ENCODE results near the gene CDH4.
"Not testable (repeated sequence)": the region's sequence is repeated elsewhere in the genome, so short reads cannot be mapped to it uniquely, and the experiment has no call there.

The CDH4 gene

DNA sequence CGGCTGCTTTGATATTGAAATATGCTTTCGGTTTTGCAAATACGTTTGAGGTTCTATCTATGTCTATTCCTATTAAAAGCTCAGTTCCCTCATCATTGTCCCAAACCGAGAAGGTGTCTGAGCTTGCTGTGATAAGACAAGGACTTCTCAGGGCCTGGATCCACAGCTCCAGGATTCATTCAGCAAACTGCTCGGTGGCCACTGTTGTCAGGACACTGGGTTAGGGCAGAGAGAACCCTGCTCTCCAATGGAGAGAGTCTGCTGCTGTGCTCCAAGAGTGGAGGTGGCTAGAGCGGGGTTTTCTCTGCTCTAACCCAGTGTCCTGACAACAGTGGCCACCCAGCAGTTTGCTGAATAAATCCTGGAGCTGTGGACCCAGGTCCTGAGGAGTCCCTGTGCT is 198.5 kb downstream of the CDH4 start:
- no peaks in the 10 kb centered on the region for H3K27me3 ChIP-seq (ENCODE audit: control insufficient read depth in 1 of 2, insufficient read depth in 2 of 2, low read length in 2 of 2)
- H3K36me3 ChIP-seq (ENCODE audit: control insufficient read depth in 1 of 2, insufficient read depth in 2 of 2, low read length in 2 of 2) = no peaks in the 10 kb centered on the region
- H3K9me3 ChIP-seq (ENCODE audit: control insufficient read depth in 1 of 2, low read length in 2 of 2) = no peaks in the 10 kb centered on the region
- no peak overlapping the region for H3K4me3 ChIP-seq (ENCODE audit: low read depth in 1 of 2, low read length in 2 of 2)
- no peaks in the 10 kb centered on the region for H3K4me1 ChIP-seq (ENCODE audit: control insufficient read depth in 1 of 2, insufficient read depth in 2 of 2, low read length in 2 of 2)
- no peak overlapping the region for H3K27ac ChIP-seq (ENCODE audit: low read depth, low read length)
- H3K9ac ChIP-seq (ENCODE audit: low read depth in 1 of 2, low read length in 2 of 2) = no peak overlapping the region

DNA sequence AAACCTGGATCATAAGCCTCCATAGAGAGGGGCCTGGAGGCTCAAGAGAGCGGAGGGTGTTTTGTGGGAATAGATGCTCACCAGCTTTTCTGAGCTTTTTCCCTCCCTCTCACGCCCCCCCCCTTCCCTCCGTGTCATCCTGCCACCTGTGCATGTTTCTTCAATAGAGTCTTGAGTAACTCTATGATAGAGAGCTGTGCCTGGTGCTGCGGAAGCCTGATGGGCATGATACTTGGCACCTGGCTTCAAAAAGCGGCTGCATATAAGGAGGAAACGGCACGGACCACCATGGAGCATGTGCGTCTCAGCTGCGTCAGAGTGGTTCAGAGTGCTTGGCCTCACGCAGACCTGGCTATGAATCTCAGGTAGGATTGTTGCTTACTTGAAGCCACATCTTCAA is 198.9 kb downstream of the CDH4 start:
- no peaks in the 10 kb centered on the region for H3K27me3 ChIP-seq (ENCODE audit: control insufficient read depth in 1 of 2, insufficient read depth in 2 of 2, low read length in 2 of 2)
- H3K4me3 ChIP-seq (ENCODE audit: low read depth in 1 of 2, low read length in 2 of 2) = no peak overlapping the region
- H3K4me1 ChIP-seq (ENCODE audit: control insufficient read depth in 1 of 2, insufficient read depth in 2 of 2, low read length in 2 of 2) = no peaks in the 10 kb centered on the region

DNA sequence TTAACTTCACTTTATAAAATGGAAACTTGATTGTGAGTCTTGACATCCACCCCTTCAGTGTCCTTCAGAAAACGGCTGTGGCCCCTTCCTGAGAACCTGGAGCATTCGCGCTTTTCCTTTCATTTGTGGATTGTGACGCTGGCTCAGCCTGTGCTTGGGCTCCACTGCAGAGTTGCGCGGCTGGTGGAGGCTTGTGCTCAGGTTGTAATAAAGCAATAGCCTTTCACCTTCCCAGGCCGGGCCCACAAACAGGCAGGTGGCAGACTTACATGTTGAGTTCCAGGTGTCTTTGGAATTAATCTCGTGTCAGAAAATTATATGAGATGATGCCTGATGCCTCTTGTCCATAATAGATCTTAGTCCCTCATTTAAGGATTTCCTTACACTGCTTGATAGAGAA is 199.9 kb downstream of the CDH4 start:
- no peaks in the 10 kb centered on the region for H3K36me3 ChIP-seq (ENCODE audit: control insufficient read depth in 1 of 2, insufficient read depth in 2 of 2, low read length in 2 of 2)
- H3K9me3 ChIP-seq (ENCODE audit: control insufficient read depth in 1 of 2, low read length in 2 of 2) = no peaks in the 10 kb centered on the region
- no peak overlapping the region for H3K4me3 ChIP-seq (ENCODE audit: low read depth in 1 of 2, low read length in 2 of 2)
- no peak overlapping the region for H3K27ac ChIP-seq (ENCODE audit: low read depth, low read length)
- no peaks in the 10 kb centered on the region for H3K27me3 ChIP-seq (ENCODE audit: control insufficient read depth in 1 of 2, insufficient read depth in 2 of 2, low read length in 2 of 2)
- no peaks in the 10 kb centered on the region for H3K4me1 ChIP-seq (ENCODE audit: control insufficient read depth in 1 of 2, insufficient read depth in 2 of 2, low read length in 2 of 2)
- no peak overlapping the region for H3K9ac ChIP-seq (ENCODE audit: low read depth in 1 of 2, low read length in 2 of 2)

More for the DNA sequence above, 198.9 kb downstream of the CDH4 start:
- Histone ChIP-seq H3K27ac (ENCODE audit: low read depth, low read length) (no peak overlapping the region), H3K9me3 (ENCODE audit: control insufficient read depth in 1 of 2, low read length in 2 of 2) (no peaks in the 10 kb centered on the region), H3K9ac (ENCODE audit: low read depth in 1 of 2, low read length in 2 of 2) (no peak overlapping the region), H3K36me3 (ENCODE audit: control insufficient read depth in 1 of 2, insufficient read depth in 2 of 2, low read length in 2 of 2) (no peaks in the 10 kb centered on the region)

DNA sequence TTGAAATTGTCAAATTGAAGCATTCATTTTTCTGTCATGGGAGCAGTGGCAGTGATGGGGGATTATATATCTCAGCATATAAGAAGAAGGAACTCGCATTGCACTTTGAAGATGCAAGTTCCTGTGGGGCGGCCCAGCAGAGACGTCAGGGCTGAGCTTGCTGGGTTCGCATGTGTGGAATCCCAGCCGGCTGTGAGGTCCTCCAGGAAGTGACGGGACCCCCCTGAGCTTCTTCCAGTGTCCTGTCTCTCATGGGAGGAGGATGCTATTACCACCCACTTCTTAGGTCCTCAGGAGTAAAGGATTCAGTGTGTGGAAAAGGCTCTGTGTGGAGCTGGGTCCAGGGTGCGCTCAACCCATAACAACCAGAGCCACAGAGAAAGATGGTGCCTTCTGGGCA is 201.2 kb downstream of the CDH4 start:
- no peaks in the 10 kb centered on the region for H3K27me3 ChIP-seq (ENCODE audit: control insufficient read depth in 1 of 2, insufficient read depth in 2 of 2, low read length in 2 of 2)

DNA sequence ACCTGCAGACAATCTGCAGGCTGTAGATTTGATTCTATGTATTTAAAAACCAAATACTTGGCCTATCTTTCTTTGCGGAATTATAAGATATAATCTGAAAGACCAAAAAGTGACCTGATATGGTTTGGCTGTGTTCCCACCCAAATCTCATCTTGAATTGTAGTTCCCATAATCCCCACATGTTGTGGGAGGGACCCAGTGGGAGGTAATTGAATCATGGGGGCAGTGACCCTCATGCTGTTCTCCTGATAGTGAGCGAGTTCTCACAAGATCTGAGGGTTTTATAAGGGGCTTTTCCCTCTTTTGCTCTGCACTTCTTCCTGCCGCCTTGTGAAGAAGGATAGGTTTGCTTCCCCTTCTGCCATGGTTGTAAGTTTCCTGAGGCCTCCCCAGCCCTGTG is 201.6 kb downstream of the CDH4 start:
- not testable (repeated sequence) for H3K9me3 ChIP-seq (ENCODE audit: control insufficient read depth in 1 of 2, low read length in 2 of 2); H3K27me3 ChIP-seq (ENCODE audit: control insufficient read depth in 1 of 2, insufficient read depth in 2 of 2, low read length in 2 of 2)

More for the DNA sequence above, 201.2 kb downstream of the CDH4 start:
- Histone ChIP-seq H3K36me3 (ENCODE audit: control insufficient read depth in 1 of 2, insufficient read depth in 2 of 2, low read length in 2 of 2) (no peaks in the 10 kb centered on the region), H3K27ac (ENCODE audit: low read depth, low read length) (no peak overlapping the region), H3K9me3 (ENCODE audit: control insufficient read depth in 1 of 2, low read length in 2 of 2) (peaks cover 3% of the 10 kb centered on the region in 2 donors), H3K4me3 (ENCODE audit: low read depth in 1 of 2, low read length in 2 of 2) (no peak overlapping the region), H3K9ac (ENCODE audit: low read depth in 1 of 2, low read length in 2 of 2) (no peak overlapping the region), H3K4me1 (ENCODE audit: control insufficient read depth in 1 of 2, insufficient read depth in 2 of 2, low read length in 2 of 2) (no peaks in the 10 kb centered on the region)

DNA sequence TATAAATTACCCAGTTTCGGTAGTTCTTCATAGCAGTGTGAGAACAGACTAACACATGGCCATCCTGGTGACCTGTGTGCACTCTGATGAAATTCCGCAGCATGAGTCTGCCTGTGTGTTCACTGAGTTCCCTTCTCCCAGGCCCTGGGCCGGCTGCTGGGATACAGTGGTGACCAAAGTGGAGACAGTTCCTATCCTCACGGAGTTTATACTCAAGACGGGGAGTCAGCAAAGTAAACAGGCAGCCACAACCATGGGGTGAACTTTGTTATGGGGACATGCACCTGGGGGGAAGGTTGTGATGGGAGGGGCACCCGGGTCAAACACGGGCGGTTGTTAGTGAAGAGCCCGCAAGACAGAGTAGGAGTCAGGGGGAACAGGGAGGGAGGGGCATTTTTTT is 202.0 kb downstream of the CDH4 start:
- H3K27me3 ChIP-seq (ENCODE audit: control insufficient read depth in 1 of 2, insufficient read depth in 2 of 2, low read length in 2 of 2) = no peaks in the 10 kb centered on the region
- no peaks in the 10 kb centered on the region for H3K36me3 ChIP-seq (ENCODE audit: control insufficient read depth in 1 of 2, insufficient read depth in 2 of 2, low read length in 2 of 2)
- H3K9me3 ChIP-seq (ENCODE audit: control insufficient read depth in 1 of 2, low read length in 2 of 2) = peaks cover 3 to 8% of the 10 kb centered on the region in 2 donors
- no peaks in the 10 kb centered on the region for H3K4me1 ChIP-seq (ENCODE audit: control insufficient read depth in 1 of 2, insufficient read depth in 2 of 2, low read length in 2 of 2)
- H3K4me3 ChIP-seq (ENCODE audit: low read depth in 1 of 2, low read length in 2 of 2) = no peak overlapping the region
- no peak overlapping the region for H3K27ac ChIP-seq (ENCODE audit: low read depth, low read length)
- H3K9ac ChIP-seq (ENCODE audit: low read depth in 1 of 2, low read length in 2 of 2) = no peak overlapping the region

More for the DNA sequence above, 201.6 kb downstream of the CDH4 start:
- not testable (repeated sequence) for H3K36me3 ChIP-seq (ENCODE audit: control insufficient read depth in 1 of 2, insufficient read depth in 2 of 2, low read length in 2 of 2); H3K9ac ChIP-seq (ENCODE audit: low read depth in 1 of 2, low read length in 2 of 2); H3K4me1 ChIP-seq (ENCODE audit: control insufficient read depth in 1 of 2, insufficient read depth in 2 of 2, low read length in 2 of 2); H3K27ac ChIP-seq (ENCODE audit: low read depth, low read length); H3K4me3 ChIP-seq (ENCODE audit: low read depth in 1 of 2, low read length in 2 of 2)

DNA sequence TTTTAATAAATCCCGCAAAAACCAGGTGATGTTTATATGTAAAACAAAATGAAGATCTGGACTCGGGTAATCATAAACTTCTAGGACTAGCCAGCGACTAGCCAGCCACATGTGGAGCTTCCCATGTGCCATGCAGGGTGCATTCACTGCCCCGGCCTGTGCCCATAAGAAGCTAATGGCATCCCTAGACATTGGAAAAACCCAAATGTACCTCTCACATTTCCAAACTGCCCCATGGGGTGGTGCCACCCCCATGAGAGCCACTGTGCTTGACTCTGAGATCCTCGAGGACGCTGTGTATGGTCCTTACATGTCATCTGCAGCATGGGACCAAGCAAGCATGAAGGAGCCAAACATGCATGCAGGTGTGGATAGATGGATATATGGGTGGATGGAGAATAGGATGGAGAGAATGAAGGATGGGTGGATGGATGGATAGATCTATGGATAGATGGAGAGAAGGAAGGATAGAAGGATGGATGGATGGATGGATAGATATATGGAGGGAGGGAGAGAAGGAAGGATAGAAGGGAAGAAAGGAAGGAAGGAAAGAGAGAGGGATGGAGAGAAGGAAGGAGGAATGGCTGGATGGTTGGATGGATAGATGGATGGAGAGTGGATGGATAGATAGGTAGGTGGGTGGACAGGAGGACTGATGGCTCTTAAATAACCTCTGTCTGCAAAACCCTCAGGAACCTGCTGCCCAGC is 203.6 kb downstream of the CDH4 start:
- no peak overlapping the region for H3K4me3 ChIP-seq (ENCODE audit: low read depth in 1 of 2, low read length in 2 of 2)
- H3K36me3 ChIP-seq (ENCODE audit: control insufficient read depth in 1 of 2, insufficient read depth in 2 of 2, low read length in 2 of 2) = no peaks in the 10 kb centered on the region
- H3K9me3 ChIP-seq (ENCODE audit: control insufficient read depth in 1 of 2, low read length in 2 of 2) = peaks cover 3 to 8% of the 10 kb centered on the region in 2 donors
- H3K27me3 ChIP-seq (ENCODE audit: control insufficient read depth in 1 of 2, insufficient read depth in 2 of 2, low read length in 2 of 2) = no peaks in the 10 kb centered on the region
- H3K9ac ChIP-seq (ENCODE audit: low read depth in 1 of 2, low read length in 2 of 2) = no peak overlapping the region
- no peaks in the 10 kb centered on the region for H3K4me1 ChIP-seq (ENCODE audit: control insufficient read depth in 1 of 2, insufficient read depth in 2 of 2, low read length in 2 of 2)
- H3K27ac ChIP-seq (ENCODE audit: low read depth, low read length) = no peak overlapping the region

DNA sequence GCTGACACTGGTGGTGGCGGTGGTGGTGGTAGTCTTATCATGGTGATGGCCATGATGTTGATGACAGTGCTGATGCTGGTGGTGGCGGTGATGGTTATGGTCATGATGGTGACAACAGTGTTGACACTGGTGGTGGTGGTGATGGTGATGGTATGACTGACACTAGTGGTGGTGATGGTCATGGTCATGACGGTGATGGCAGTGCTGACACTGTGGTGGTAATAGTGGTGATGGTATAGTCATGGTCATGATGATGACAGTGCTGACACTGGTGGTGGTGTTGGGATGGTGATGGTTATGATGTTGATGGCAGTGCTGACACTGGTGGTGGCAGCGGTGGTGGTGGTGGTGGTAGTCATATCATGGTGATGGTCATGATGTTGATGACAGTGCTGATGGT is 205.7 kb downstream of the CDH4 start:
- H3K4me1 ChIP-seq (ENCODE audit: control insufficient read depth in 1 of 2, insufficient read depth in 2 of 2, low read length in 2 of 2) = no peaks in the 10 kb centered on the region

DNA sequence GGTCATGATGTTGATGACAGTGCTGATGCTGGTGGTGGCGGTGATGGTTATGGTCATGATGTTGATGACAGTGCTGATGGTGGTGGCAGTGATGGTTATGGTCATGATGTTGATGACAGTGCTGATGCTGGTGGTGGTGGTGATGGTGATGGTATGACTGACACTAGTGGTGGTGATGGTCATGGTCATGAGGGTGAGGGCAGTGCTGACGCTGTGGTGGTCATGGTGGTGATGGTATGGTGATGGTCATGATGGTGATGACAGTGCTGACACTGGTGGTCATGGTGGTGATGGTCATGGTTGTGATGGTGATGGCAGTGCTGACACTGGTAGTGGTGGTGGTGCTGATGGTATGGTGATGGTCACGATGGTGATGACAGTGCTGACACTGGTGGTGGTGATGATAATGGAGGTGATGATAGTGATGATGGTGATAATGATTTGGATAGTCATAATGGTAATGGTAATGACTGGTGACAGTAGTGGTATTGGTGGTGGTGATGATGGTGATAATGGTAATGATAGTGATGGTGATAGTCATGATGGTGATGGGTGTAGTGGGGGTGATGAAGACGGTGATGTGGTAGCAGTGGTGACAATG is 206.2 kb downstream of the CDH4 start:
- Histone ChIP-seq H3K4me3 (ENCODE audit: low read depth in 1 of 2, low read length in 2 of 2) (no peak overlapping the region), H3K4me1 (ENCODE audit: control insufficient read depth in 1 of 2, insufficient read depth in 2 of 2, low read length in 2 of 2) (no peaks in the 10 kb centered on the region), H3K9me3 (ENCODE audit: control insufficient read depth in 1 of 2, low read length in 2 of 2) (peaks cover 3 to 14% of the 10 kb centered on the region in 2 donors), H3K27ac (ENCODE audit: low read depth, low read length) (no peak overlapping the region), H3K36me3 (ENCODE audit: control insufficient read depth in 1 of 2, insufficient read depth in 2 of 2, low read length in 2 of 2) (no peaks in the 10 kb centered on the region), H3K9ac (ENCODE audit: low read depth in 1 of 2, low read length in 2 of 2) (no peak overlapping the region), H3K27me3 (ENCODE audit: control insufficient read depth in 1 of 2, insufficient read depth in 2 of 2, low read length in 2 of 2) (no peaks in the 10 kb centered on the region)

More for the DNA sequence above, 205.7 kb downstream of the CDH4 start:
- Histone ChIP-seq H3K4me3 (ENCODE audit: low read depth in 1 of 2, low read length in 2 of 2) (no peak overlapping the region), H3K27ac (ENCODE audit: low read depth, low read length) (no peak overlapping the region), H3K9ac (ENCODE audit: low read depth in 1 of 2, low read length in 2 of 2) (no peak overlapping the region), H3K9me3 (ENCODE audit: control insufficient read depth in 1 of 2, low read length in 2 of 2) (peaks cover 3 to 12% of the 10 kb centered on the region in 2 donors), H3K27me3 (ENCODE audit: control insufficient read depth in 1 of 2, insufficient read depth in 2 of 2, low read length in 2 of 2) (no peaks in the 10 kb centered on the region), H3K36me3 (ENCODE audit: control insufficient read depth in 1 of 2, insufficient read depth in 2 of 2, low read length in 2 of 2) (no peaks in the 10 kb centered on the region)

DNA sequence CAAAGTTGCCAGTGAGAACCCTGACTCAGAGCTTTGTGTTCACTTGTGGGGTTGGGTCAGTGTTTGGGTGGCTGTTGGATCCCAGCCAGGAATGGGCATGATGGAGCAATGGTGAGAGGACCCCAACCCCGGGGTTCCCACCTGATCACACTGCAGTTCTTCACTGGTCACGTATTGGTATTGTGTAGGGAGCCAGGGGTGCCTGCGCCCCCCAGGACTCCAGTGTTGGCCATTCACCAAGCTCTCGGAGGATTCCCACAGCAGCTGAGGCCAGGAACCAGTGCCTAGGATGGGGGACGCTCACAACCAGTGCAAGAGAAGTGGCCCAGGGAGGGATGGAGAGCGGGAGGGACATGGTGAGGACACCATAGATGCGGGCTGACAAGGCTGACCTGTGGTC is 207.2 kb downstream of the CDH4 start:
- Histone ChIP-seq H3K9me3 (ENCODE audit: control insufficient read depth in 1 of 2, low read length in 2 of 2) (peaks cover 3 to 14% of the 10 kb centered on the region in 2 donors), H3K27ac (ENCODE audit: low read depth, low read length) (no peak overlapping the region), H3K4me1 (ENCODE audit: control insufficient read depth in 1 of 2, insufficient read depth in 2 of 2, low read length in 2 of 2) (no peaks in the 10 kb centered on the region), H3K9ac (ENCODE audit: low read depth in 1 of 2, low read length in 2 of 2) (no peak overlapping the region), H3K4me3 (ENCODE audit: low read depth in 1 of 2, low read length in 2 of 2) (no peak overlapping the region), H3K36me3 (ENCODE audit: control insufficient read depth in 1 of 2, insufficient read depth in 2 of 2, low read length in 2 of 2) (no peaks in the 10 kb centered on the region), H3K27me3 (ENCODE audit: control insufficient read depth in 1 of 2, insufficient read depth in 2 of 2, low read length in 2 of 2) (no peaks in the 10 kb centered on the region)
